Erythroblast (primary cell): ENCODE data around the gene LARGE1.

Experiments used
- GATA1 ChIP-seq: IDR thresholded peaks from 2 replicates; pipeline ENCODE4 v1.6.1; 2011; ENCODE audit warnings: low read depth, mild to moderate bottlenecking, control low read depth, low read length, moderate library complexity
- POLR2A ChIP-seq: IDR thresholded peaks from 2 replicates; pipeline ENCODE4 v1.6.1; 2011; ENCODE audit warnings: mild to moderate bottlenecking, low read length

DNA sequence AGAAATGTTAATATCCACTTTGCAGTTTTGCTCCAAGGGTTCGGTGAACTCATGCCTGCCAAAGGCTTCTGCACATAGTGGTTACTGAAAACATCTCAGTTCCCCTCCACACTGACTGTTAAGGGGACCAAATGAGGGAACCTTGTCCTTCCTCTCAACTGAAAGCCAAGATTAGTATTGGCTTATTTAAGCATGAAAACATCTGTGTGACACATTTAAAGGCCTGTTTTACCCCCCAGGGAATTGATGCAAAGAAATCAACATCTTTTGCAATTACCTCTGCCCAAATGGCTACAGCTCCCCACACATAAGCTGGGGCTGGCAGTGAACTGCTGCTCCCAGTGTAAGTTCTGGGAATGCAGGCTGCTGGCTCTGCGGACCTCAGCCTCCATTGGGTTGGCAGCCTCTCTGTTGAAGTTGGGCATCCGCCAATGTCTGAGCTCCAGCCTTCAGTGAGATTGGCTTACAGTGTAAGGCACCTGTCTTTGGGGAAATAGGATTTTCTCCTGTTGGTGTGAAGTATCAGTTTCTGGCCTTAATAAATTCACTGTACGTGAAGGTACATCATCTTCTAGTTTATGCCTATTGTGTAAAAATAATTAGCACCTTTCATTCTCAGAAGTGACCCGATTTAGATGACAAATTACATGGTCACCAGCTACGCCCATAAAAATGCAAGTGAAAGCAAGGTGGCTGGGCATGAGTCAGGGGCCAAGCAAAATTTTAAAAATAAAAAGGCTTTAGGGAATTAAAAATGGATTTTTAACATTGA is 648.7 kb downstream of the LARGE1 start:
- no peak for TF ChIP-seq POLR2A
- TF ChIP-seq GATA1, result no peak
